ENCODE measurements around the gene COQ9.

- TF ChIP-seq ZNF324 (tag by site-specific recombination; IDR thresholded peaks at IDR 0.05) (no peak), ZNF660 (tag by site-specific recombination; IDR thresholded peaks at IDR 0.05) (no peak), ZNF510 (tag by site-specific recombination; IDR thresholded peaks at IDR 0.05; ENCODE audit: insufficient replicate concordance) (no peak), YY2 (tag by site-specific recombination; IDR thresholded peaks at IDR 0.05) (no peak), ZNF580 (tag by site-specific recombination; IDR thresholded peaks at IDR 0.05) (no peak), CTCF (tag by site-specific recombination; IDR thresholded peaks at IDR 0.05) (no peak), ZNF335 (tag by site-specific recombination; conservative IDR thresholded peaks at IDR 0.05) (no peak), ZNF792 (tag by site-specific recombination; IDR thresholded peaks at IDR 0.05) (no peak), ZNF843 (tag by site-specific recombination; IDR thresholded peaks at IDR 0.05) (no peak), YY1 (tag by site-specific recombination; IDR thresholded peaks at IDR 0.05) (no peak)
These were observed 57.2 kb downstream of the COQ9 start for GRCh38 chr16:57504491-57504890.
